Inflammatory macrophage (primary cell): ENCODE data around the gene LDHAL6B.

Experiments used
- DNase-seq, 2 donors: peaks; one replicate each; pipeline ENCODE4 v3.0.0-alpha.2; 2020 to 2022

LDHAL6B gene

DNA sequence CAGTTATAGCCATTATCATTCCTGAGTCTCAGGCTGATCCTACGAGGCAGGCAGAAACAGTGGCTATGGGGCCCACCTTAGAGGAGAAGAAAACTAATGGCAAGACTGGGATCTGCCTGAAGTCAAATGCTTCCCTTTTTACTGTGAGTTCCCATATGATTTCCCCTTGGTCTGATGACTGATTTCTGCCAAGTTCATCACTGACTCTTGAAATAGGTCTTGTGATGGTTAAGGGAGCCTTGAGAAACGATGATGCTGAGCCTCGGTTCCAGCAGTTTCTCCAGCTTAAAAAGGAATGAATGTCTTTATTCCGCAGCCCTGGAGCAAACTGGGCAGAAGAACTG, 29.4 kb upstream of the LDHAL6B start:
- DNase-seq = peak; percentile 95

DNA sequence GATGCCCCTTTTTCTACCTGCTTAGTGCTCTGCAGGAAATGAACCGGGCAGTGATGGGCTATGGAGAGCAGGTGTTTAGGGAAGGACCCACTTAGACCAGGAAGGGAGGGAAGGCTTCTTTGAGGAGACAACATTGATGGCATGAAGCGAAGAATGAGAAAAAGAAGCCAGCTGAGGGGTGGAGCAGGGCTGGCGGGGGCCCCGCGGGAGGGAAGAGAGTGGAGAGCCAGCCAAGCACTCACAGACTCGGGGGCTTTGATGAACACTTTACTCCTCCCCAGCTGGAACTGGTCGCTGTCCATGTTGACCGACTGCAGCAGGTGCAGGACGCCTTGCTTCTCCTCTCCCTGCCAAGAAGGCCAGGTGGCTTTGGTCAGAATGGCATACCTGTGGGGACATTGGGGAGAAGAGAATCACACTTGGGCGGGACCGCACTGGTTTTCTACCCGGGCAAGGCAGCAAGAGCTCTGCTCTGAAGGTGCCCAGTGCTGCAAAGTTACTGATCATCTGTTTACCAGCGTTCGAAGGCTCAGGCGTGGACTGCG, 28.4 kb upstream of the LDHAL6B start:
- DNase-seq = no peak

GRCh38 chr15:59179717-59180116, 26.9 kb upstream of the LDHAL6B start:
- peak; percentile 32 to 53 for DNase-seq

DNA sequence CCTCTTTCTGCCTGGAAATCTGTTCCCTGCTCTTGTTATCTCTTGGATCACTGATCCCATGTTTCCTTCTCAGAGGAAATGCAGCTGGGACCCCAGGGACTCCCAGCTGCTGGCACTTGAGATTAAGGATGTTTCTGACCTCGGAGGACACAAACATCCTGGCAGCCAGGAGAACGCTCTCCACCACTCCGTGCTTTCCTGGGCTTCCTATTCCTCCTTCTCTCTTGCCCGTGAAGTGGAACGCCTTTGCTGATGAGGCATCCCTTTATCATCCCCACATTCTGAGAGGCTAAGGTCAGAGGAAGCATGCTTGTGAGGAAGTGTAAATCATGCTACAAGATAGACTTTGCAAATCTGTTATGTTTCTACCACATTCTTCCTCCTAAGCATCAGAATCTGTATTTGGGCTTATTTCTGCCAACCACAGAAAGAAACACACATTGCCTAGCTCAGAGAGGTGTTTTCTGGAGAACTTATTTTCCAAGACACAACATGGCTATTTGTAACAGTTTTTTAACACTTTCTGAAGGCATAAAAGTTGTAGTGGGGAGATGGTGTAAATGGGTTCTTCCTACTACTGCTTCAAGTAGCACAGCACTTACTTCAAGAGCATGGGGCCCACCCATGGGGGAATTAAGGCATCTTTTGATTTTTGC, 25.6 kb upstream of the LDHAL6B start:
- DNase-seq = peak; percentile 52 to 75

- peak; percentile 89 to 90 for DNase-seq
Observed at GRCh38 chr15:59185725-59186124, 20.9 kb upstream of the LDHAL6B start.

- peak; percentile 30 to 46 for DNase-seq
Observed at GRCh38 chr15:59186501-59186900, 20.1 kb upstream of the LDHAL6B start.

DNA sequence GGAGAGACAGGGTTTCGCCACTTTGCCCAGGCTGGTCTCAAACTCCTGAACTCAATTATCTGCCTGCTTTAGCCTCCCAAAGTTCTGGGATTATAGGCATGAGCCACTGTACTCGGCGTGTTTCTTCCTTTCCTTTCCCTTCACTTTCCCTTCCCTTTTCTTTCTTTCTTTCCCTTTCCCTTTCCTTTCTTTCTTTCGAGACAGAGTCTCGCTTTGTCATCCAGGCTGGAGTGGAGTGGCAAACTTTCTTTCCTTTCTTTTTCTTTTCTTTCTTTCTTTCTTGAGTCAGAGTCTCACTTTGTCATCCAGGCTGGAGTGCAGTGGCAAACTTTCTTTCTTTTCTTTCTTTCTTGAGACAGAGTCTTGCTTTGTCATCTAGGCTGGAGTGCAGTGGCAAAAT, 17.4 kb upstream of the LDHAL6B start:
- no peak for DNase-seq

DNA sequence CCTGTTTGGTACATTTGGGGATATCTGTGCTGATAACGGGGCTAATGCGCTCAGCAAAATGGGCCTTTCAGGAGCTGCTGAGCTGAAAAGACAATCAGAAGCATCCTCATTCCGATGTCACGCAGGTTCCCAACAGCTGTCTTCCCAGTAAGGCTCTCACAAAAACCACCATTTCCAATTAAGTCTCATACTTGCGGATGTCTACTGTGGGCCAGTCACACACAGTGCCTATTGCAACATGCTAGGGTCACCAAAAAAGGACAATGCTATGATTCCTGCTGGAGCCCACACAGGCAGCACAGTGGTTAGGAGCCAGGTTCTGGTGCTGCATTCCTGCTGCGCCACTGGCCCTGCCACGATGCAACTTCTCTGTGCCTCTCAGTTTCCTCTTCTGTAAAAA, 16.4 kb upstream of the LDHAL6B start:
- DNase-seq = peak in 1 of 2 donors; percentile 29

GRCh38 chr15:59191855-59192237, 14.8 kb upstream of the LDHAL6B start:
- DNase-seq = no peak

DNA sequence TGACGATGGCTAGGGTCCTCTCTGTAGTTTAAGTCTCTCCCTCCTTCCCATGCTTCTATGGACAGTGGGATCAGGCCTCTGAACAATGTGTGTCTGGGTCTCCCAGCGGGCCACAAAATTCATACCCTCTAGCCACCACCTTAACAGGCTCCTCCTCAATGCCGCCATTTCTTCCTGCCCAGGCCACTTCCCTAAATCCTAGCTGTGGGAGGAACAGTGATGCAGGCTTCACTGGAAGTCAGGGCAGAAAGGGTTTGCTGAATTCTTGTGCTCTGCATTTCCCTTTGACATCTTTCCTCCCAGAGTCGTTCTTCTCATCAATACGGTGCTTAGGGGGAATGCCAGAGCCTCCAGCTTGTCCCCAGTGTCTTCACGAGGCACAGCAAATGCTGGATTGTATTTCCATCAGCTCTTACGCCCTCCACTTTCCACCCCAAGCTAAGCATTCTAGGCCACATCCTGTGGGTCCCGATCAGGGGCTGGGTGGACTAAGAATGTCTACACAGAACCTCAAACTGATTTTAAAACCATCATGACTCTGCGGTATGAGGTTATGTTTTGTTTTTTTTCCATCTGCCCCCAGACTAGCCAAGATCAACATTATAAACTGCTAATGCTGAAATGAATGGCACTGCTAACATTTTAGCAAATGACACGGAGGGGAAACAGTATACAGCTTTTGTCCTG, 11.9 kb upstream of the LDHAL6B start:
- peak; percentile 11 to 49 for DNase-seq

DNA sequence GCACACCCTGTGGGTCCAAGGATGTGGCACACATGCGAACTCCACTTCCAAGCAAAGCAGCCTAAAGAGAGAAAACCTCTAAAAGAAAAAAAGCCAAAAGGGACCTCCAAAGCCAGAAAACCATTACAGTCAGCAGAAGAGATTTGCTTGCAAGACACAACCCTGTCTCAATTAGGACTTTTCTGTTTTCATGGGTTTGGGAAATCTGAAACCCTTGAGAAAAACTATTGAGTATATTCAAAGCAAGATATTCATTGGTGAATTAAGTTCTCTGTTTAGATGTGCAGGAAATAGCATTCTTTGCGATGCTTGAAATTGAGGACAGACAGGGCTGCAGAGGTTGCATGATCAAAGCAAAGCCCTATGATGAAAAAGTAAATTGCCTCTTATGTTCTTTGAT, 10.2 kb upstream of the LDHAL6B start:
- DNase-seq = no peak

DNA sequence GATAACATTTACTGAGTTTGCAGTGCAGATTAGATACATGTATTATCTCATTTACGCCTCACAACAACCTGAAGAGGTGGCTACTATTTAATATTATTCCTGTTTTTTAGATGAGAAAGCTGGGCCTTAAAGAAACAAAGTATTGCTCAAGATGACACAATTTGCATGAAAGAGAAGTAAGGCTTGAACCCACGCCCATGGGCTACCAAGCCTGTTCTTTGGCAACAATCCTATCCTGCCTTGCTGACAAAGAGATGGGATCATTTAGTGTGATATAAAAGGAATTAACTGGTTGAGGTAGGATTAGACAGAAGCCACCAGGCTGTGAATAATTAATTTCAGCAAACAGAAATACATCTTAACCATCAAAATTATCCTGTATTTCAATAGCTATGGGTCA, 9.2 kb upstream of the LDHAL6B start:
- DNase-seq = peak; percentile 72 to 84

DNA sequence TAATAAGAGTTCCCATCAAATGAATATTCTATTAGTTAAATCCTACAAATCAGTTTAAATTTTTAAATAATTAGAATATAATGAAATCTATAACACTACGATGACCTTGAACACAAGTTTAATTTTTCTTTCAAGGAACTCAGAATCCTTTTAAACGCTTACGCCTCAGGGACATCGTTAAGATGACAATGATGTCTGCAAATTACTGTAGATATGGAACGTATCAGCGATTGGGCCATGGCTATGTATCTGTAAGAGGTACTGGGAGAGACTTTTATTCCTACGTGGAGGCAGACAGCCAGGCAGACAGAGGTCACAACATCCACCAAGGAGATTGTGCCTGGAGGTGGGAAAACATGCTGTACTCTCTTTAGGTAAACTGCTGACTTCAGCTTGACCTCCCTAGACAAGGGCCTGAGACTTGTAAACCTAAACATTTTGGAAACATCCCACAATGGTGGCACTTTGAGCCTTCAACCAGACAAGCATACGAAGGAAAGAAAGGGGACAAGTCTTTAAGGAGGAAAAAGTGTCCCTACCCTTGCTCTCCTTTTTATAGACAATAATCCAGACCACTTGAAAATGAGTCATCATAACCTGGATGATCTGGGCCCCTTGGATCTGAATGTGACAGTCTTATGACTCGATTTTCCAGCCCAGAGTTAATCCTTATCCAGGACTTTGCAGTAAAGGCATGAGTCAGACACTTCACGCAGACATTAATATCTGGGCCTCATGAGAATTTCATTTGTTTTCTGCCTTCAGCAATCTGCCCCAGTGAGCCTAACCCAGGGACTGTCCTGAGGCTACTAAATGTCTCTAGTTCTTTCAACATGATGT, 6.8 kb upstream of the LDHAL6B start:
- DNase-seq = no peak

DNA sequence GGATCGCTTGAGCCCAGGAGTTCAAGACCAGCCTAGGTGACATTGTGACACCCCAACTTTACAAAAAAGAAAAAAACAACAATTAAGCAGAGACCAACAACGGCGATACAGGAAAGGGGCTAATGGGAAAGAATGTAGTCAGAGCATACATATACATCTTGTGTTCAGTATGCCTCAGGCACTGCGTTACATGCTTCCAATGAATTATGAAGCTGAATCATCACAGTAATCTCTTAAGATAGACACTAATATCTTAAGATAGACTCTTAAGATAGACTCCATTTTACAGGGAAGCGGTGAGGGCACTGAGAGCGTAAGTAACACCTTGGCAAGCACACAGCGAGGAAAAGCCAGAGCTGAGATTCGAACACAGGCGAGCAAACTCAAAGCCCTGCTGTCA, 6.1 kb upstream of the LDHAL6B start:
- DNase-seq = no peak

DNA sequence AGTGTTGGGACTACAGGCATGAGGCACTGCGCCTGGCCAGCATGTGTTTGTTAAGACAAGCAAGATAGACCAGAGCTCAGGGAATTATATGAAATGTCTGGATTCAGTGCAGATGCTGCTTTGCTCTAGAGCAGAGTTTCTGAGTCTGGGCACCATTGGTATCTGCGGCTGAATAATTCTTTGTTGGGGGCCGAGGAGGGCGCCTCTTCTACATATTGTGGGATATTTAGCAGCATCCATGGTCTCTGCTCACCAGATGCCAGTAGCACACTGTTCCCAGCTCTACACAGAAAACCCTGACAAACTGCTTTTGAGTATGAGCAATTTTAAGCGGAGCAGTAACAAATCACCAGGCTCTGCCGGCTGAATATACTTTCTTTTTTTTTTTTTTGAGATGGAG, 3.6 kb upstream of the LDHAL6B start:
- DNase-seq = no peak

DNA sequence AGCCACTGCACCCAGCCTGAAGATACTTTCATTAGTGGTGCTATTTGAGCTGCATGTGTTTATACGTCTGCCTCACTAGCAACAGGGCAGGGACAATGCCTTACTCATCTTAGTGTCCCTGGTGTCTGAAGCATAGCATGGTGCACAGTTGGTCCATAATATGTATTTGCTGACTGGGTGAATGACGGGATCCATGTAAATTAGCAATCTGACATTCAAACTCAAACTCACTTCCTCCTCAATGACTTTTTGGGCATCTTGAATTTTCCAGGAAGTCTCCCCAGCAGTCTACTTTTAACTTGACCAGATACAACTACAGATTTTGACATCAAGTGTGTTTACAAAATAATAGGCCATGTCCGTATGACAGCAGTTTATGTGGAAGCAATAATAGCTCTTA, 3.0 kb upstream of the LDHAL6B start:
- peak; percentile 19 to 42 for DNase-seq

- DNase-seq = peak in 1 of 2 donors; percentile 4
Observed at GRCh38 chr15:59205839-59206622, 612 bp upstream of the LDHAL6B start.

GRCh38 chr15:59208613-59209249, 2.1 kb downstream of the LDHAL6B start:
- no peak for DNase-seq

GRCh38 chr15:59210186-59210585, 3.5 kb downstream of the LDHAL6B start:
- DNase-seq = no peak

GRCh38 chr15:59216911-59217310, 10.3 kb downstream of the LDHAL6B start:
- no peak for DNase-seq

DNA sequence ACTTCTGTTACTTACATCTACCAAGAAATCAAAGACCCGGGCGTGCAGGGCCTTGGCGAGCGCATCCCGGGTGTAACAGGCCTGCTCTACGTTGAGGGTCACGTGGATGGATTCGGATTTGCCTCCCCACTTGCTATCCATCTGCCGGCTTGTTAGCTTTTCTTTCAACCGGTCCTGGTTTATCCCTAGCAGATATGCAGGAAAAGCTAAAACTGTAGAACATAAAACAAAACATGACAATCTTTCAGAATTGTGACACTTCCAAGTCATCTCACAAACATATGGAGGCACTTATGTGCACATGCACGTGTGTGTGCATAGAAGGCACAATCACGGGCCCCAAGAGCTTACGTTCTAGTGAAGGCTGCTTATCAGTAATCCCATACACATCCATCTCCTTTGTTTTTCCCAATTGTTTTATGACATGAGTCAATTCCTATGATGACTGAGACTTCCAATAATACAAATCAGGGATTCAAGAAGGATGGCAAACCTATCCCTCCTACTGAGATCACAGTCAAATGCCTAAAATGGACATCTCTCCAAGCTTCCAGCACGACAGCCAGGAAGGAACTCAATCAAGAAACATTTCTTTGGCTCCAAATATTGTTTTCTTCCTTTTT, 11.3 kb downstream of the LDHAL6B start:
- no peak for DNase-seq

DNA sequence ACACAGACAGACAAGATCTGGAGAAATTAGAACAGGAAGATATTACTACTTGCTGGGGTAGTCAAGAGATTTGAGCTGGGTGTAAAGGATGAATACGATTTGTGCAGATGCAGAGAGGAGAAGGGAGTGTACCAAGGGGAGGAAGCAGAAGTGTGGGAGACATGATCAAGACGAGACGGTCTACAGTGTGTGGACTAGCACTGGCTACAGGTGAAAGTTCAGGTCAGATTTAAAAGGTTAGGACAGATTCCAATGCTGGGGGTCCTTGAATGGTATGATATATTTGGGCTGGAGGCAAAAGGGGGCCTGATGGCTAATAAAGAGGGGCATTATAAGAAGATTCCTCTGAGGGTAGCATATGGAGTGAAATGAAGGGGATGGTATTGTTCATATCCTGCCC, 12.1 kb downstream of the LDHAL6B start:
- DNase-seq = no peak
